NCI-H2196 (cell line): ENCODE measurements around the gene MORN1.

ENCODE experiments used
- DNase-seq: peaks from one replicate; lab custom pipeline; 2025; ENCODE audit not compliant: unreplicated experiment; lab: John Stamatoyannopoulos, UW

MORN1 gene

GRCh38 chr1:2282556-2283270 is 108.6 kb downstream of the MORN1 start:
- no peak for DNase-seq

GRCh38 chr1:2279817-2280216 is 111.5 kb downstream of the MORN1 start:
- no peak for DNase-seq

DNA sequence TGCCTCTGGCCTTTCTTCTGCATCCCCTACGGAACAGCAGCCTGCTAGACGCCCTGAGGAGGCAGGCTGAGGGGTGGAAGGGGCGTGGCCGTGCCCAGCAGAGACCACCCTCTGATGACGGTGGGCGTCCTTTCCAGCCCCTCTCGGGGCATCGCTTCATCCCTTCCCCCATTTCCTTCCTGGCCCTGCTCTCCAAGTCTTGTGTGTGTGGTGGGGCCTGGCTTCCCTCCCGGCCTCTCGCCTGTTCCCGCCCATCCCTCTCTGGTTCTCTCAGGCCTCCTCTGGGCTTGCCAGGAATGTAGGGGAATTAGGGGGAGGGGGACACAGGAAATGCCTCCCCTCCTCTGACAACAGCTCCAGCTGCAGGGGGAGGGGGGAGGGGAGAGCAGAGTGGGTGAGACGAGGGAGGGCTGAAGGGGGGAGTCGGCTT is 112.1 kb downstream of the MORN1 start:
- no peak for DNase-seq

DNA sequence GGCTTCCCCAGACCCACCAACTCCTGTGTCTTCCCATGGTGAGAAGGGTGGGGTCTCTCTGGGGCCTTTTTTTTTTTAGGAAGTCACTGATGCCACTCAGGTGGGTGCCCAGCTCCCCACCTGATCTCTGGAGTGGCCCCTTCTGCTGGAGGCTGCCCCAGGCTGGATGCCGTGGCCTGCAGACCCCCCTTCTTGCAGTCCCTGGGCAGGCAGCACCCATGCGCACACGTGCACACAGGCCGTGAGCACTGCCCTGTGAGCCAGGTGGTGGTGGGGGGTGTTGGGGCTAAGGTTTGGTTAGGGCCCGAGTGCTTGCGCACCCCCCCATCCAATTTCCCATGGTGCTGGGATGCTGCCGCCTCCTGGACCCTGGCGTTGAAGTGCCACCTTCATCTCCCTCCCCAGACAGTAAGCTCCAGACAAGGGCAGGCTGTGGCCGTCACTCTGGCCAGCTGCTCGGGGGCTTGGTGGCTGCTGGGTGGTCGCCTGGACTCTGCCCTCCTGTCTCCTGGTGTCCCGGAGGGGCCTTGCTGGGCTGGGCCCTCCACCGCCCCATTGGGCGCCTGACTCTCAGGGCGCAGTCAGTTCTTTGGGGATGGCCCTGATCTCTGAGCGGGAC is 112.7 kb downstream of the MORN1 start:
- DNase-seq, result no peak

GRCh38 chr1:2277741-2278488 is 113.4 kb downstream of the MORN1 start:
- DNase-seq, result no peak

DNA sequence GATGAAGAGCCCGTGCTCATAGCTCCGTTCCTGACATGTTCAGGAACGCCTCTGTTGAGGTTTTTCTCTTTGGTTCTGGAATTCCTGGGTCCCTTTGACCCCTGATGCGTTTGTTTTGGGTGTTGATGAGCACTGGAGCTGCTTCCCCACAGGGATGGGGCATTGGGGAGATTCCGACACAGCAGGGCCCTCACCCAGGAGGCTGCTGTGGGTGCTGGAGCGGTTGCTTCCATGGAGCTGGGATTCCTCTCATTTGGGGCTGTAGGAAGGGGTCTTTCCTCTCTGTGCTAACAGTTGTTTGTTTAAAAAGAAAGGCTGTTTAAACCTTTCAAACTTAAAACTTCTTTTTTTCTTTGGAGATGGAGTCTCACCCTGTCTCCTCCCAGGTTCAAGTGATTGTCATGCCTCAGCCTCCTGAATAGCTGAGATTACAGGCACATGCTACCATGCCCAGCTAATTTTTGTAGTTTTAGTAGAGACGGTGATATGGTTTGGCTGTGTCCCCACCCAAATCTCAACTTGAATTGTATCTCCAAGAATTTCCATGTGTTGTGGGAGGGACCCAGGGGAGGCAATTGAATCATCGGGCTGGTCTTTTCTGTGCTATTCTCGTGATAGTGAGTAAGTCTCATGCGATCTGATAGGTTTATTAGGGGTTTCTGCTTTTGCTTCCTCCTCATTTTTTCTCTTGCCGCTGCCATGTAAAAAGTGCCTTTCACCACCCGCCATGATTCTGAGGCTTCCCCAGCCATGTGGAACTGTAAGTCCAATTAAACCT is 114.4 kb downstream of the MORN1 start:
- DNase-seq, result no peak

- no peak for DNase-seq
Measured at GRCh38 chr1:2275796-2276536, 115.4 kb downstream of the MORN1 start.

GRCh38 chr1:2274929-2275475 is 116.4 kb downstream of the MORN1 start:
- no peak for DNase-seq

DNA sequence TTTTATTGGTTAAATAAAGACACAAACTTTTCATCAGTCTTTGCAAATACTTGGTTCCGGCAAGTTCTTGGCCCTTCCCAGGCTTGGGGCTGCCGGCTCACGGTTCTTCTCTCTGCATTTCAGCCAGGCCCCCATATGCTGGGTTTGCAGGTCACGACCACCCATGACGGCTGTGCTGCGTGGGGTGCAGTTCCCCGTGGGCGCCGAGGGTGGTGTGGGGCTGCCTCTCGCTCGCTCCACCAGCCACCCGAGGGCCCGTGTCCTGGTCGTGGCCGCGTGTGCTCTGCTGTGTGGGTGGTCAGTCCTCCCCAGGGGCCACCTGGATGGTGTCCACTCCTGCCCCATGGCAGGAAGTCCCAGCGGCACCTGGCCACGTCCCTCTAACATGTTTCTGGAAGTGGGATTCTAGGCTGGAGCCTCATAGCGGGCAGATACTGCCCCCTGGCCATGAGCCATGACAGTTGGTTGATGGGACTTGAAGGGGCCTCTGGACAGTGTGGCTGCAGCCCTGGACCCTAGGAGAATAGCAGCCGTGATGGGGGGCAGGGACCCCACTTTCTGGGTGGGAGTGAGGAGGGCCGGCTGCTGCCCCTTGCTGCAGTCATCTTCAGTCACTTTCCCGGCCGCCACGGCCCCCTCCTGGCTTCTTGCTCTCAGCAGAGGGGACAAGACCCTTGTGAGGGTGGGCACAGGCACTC is 117.0 kb downstream of the MORN1 start:
- no peak for DNase-seq

GRCh38 chr1:2273401-2274090 is 117.8 kb downstream of the MORN1 start:
- DNase-seq, result no peak

- no peak for DNase-seq
Measured at GRCh38 chr1:2272686-2273400, 118.5 kb downstream of the MORN1 start.

DNA sequence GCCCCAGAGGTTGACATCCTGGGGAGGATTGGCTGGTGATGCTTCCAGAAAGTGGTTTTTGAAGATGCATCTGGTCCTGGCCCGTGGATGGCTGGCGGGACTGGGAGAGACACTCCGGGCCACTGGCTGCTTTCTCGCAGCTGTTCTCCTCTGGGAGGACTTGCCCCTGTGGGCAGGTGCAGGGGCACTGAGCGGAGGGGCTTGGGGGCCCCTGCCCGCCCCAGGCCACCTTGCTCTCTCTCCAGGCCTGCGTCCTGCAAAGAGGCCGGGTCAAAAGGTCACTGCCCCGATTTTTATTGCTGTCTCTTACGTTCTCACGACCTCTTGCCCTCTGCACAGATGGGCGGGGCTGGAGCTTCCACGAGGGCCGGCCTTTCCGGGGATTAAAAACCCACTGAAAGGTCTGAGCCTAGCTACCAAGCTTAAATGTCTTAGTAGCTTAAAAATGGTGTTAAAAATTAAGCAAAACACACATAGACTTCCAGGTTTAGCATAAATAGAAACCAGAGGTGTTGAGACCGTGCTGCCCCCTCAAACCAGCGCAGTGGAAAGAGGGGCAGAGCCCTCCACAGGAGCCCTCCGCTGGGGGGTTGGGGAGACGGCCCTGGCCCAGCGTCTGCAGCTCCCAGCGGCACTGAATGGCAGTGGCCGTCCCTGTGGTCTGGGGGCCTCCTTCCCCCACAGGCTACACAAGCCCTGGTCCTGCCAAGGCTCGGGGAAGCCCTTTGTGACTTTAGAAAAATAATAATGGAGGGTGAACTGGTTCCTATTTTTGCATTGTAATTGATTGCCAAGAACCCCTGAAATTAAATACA is 119.3 kb downstream of the MORN1 start:
- DNase-seq, result no peak
